ENCODE data around the gene SMG1. TPM values are rescaled to one million over a fixed set of nuclear protein-coding genes. Genes with fewer than 3 reads are reported as not detected.

SMG1 gene
- total RNA-seq, 4 donors from 2014 or later, result 84.9 to 144 (median 104) TPM

DNA sequence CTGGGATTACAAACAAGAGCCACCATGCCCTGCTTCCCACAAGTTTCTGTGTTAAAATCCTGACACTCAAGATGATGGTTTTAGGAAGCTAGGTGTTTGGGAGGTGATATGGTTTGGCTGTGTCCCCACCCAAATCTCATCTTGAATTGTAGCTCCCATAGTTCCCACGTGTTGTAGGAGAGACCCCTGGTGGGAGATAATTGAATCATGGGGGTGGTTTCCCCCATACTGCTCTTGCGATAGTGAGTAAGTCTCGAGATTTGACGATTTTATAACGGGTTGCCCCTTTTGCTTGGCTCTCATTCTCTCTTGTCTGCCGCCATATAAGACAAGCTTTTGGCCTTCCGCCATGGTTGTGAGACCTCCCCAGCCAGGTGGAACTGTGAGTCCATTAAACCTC is 17.2 kb upstream of the SMG1 start:
- DNase-seq (ENCODE audit: low spot score) (no peak), ATAC-seq (ENCODE audit: low FRiP score) (no peak)
- TF ChIP-seq, protein P1, sequence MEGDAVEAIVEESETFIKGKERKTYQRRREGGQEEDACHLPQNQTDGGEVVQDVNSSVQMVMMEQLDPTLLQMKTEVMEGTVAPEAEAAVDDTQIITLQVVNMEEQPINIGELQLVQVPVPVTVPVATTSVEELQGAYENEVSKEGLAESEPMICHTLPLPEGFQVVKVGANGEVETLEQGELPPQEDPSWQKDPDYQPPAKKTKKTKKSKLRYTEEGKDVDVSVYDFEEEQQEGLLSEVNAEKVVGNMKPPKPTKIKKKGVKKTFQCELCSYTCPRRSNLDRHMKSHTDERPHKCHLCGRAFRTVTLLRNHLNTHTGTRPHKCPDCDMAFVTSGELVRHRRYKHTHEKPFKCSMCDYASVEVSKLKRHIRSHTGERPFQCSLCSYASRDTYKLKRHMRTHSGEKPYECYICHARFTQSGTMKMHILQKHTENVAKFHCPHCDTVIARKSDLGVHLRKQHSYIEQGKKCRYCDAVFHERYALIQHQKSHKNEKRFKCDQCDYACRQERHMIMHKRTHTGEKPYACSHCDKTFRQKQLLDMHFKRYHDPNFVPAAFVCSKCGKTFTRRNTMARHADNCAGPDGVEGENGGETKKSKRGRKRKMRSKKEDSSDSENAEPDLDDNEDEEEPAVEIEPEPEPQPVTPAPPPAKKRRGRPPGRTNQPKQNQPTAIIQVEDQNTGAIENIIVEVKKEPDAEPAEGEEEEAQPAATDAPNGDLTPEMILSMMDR (IDR thresholded peaks at IDR 0.05), result no peak

DNA sequence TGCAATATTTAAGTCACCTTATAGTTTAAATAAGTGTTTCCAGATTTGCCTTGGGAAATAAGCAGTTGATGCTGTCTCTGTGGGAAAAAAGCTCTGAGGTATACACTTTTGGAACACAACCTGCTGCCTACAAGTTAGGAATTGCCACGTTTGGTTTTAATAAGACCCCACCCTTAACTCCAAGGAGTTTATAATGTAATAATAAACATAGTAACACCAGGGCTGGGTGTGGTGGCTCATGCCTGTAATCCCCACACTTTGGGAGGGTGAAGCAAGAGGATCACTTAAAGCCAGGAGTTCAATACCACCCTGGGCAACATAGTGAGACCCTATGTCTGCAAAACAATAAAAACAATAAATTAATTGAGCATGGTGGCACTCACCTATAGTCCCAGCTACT is 15.9 kb upstream of the SMG1 start:
- TF ChIP-seq, protein P1 (IDR thresholded peaks at IDR 0.05), result no peak
- ATAC-seq (ENCODE audit: low FRiP score), result no peak

DNA sequence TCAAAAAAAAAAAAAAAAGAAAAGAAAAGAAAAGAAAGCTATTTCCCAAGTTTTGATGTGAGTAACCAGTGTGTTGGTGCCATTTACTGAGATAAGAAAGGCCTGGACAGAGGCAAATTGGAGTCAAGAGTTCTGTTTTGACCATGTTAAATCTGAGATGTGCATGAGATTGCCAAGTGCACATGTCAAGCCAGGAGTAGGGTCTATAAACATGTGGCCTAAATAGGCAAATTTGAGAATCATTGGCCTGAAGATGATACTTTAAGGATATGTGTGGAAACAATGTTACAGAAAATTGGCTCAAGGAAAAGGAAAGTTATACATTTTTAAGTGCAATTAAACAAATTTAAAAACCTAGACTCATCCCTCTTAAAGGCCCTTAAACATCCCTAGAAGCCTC is 15.3 kb upstream of the SMG1 start:
- ATAC-seq (ENCODE audit: low FRiP score) (no peak), DNase-seq (ENCODE audit: low spot score) (no peak)
- TF ChIP-seq, protein P1 (IDR thresholded peaks at IDR 0.05), result no peak

More for the DNA sequence above, 15.9 kb upstream of the SMG1 start:
- no peak for DNase-seq (ENCODE audit: low spot score)

DNA sequence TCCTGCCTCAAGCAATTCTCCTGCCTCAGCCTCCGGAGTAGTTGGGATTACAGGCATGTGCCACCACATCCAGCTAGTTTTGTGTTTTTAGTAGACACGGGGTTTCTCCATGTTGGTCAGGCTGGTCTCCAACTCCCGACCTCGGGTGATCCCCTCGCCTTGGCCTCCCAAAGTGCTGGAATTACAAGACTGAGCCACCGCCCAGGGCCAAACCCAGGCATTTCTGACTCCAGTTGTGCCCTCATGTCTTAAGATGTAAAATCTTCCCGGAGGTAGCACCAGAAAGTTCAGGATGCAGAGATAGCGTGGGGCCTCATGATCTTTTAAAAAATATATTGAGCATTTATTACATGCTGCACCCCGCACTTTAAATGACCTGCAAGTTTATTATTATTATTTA is 12.8 kb upstream of the SMG1 start:
- TF ChIP-seq, protein P1 (IDR thresholded peaks at IDR 0.05), result no peak
- ATAC-seq (ENCODE audit: low FRiP score) (no peak), DNase-seq (ENCODE audit: low spot score) (no peak)

DNA sequence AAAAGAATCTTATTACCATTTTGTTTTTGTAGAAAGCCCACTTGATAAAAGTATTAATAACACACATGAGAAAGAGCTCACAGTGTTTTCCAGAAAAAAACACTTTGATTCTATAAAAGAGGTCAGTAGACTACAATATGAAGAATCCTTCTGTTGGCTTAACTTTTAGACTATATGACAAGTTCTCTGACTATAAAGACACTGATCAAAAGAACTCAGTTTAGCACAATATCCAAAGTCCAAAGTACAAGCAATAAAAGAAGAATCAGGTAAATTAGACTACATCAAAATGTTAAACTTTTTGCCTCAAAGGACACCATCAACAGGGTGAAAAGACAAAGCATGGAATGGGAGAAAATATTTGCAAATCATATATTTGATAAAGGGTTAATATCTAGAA is 11.2 kb upstream of the SMG1 start:
- DNase-seq (ENCODE audit: low spot score), result no peak
- ATAC-seq (ENCODE audit: low FRiP score), result no peak
- TF ChIP-seq, protein P1 (IDR thresholded peaks at IDR 0.05), result no peak

DNA sequence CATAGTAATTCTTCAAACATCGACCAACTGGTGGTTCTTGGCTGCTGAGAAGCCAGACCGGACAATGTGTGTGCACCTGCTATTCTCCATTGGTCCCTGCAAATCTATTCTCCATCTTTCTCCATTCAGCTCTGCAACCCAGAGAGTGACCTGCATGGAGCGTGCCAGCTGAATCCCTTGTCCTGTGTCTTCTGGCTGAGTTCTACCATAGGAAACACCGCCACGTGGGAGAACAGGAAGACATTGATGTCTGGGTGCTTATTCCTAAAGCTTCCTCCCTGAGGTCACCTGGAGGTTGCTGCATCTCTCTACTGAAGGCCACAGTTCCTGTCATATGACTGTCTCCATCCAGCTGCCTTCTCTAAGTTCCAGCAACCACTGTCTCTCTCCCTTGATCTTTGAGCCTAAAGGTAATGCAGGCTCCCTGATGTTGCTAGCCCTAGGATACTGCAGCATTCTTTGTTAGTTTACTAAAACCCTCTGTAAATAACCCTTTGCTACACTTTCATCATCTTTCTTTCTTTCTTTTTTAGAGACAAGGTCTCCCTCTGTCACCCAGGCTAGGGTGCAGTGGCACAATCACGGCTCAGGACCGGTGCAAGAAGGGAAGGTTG is 10.6 kb upstream of the SMG1 start:
- ATAC-seq (ENCODE audit: low FRiP score) (no peak), DNase-seq (ENCODE audit: low spot score) (no peak)
- TF ChIP-seq, protein P1 (IDR thresholded peaks at IDR 0.05), result no peak

DNA sequence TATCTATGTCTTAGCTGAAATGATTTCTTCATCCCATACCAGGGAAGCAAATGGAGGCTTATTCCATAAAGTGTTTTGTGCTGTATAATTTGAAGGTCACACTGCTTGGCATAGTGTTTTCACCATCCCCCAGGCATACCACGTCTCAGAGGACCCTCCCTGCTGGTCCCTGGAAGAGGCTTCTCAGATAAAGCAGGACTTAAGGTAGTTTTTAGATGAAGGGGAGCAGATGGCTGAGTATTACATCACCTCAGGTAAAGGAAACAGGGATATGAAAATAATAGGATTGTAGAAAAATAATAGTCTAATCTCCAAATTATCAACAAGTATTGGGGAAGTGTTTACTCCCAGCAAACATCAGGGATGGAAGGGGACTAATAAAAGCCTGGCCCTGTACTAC is 7.3 kb upstream of the SMG1 start:
- TF ChIP-seq, protein P1 (IDR thresholded peaks at IDR 0.05), result no peak
- DNase-seq (ENCODE audit: low spot score), result no peak
- ATAC-seq (ENCODE audit: low FRiP score), result no peak

Measured in omental fat pad (tissue), 4 donors.